Neural cell (in vitro differentiated cells): ENCODE data around the gene SMIM44.

ENCODE experiments used
- EP300 ChIP-seq: fragments of 450-650 bp; conservative IDR thresholded peaks from 2 replicates; pipeline ENCODE4 v1.6.1; 2014; ENCODE audit warnings: antibody characterized with exemption, mild to moderate bottlenecking, moderate library complexity; ENCODE audit not compliant: poor library complexity, severe bottlenecking
- EZH2 ChIP-seq: fragments of 200-600, 300-800 bp; shearing (Covaris generic), sonication (generic); IDR thresholded peaks from 2 replicates; pipeline ENCODE4 v1.6.1; 2014; ENCODE audit warnings: antibody characterized with exemption, low read length, borderline replicate concordance, mild to moderate bottlenecking; ENCODE audit not compliant: insufficient read depth, poor library complexity, severe bottlenecking
- MXI1 ChIP-seq: fragments of 450-650 bp; conservative IDR thresholded peaks from 2 replicates; pipeline ENCODE4 v1.6.1; 2014; ENCODE audit warnings: antibody characterized with exemption, mild to moderate bottlenecking; ENCODE audit not compliant: poor library complexity, severe bottlenecking
- POLR2AphosphoS5 ChIP-seq: IDR thresholded peaks from 2 replicates; pipeline ENCODE4 v1.6.1; 2012
- RAD21 ChIP-seq: fragments of 450-650 bp; conservative IDR thresholded peaks from 2 replicates; pipeline ENCODE4 v1.6.1; 2014; ENCODE audit warnings: antibody characterized with exemption, mild to moderate bottlenecking, moderate library complexity
- TAF1 ChIP-seq: IDR thresholded peaks from 2 replicates; pipeline ENCODE4 v1.6.1; 2012; ENCODE audit warnings: low read depth
- TF ChIP-seq, protein P1 (sequence below): fragments of 450-650 bp; IDR thresholded peaks from 2 replicates; pipeline ENCODE4 v1.5.1; 2014; ENCODE audit warnings: antibody characterized with exemption, mild to moderate bottlenecking, moderate library complexity; ENCODE audit not compliant: poor library complexity, severe bottlenecking
- TF ChIP-seq, protein P2 (sequence below): IDR thresholded peaks from 2 replicates; pipeline ENCODE4 v1.6.1; 2012; ENCODE audit warnings: borderline replicate concordance

DNA sequence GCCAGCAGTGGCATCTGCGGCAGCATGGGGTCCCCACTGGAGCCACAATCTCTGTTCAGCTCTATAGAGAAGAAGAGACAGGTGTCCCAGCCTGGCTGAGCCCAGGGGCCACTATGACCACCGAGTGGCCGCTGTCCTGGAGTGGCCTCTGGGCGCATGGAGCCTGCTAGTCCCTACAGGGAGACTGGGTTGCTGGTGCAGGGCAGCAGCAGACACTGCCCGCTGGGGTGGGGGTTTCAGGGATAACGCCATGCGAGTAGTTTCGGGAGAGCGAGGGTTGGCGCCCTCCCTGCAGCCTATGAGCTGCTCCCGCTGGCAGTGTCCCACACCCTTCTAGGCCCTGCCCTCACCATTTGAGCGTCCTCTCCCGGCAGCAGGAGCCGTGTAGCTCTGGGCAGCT is 44.8 kb upstream of the SMIM44 start:
- TF ChIP-seq, protein P1, sequence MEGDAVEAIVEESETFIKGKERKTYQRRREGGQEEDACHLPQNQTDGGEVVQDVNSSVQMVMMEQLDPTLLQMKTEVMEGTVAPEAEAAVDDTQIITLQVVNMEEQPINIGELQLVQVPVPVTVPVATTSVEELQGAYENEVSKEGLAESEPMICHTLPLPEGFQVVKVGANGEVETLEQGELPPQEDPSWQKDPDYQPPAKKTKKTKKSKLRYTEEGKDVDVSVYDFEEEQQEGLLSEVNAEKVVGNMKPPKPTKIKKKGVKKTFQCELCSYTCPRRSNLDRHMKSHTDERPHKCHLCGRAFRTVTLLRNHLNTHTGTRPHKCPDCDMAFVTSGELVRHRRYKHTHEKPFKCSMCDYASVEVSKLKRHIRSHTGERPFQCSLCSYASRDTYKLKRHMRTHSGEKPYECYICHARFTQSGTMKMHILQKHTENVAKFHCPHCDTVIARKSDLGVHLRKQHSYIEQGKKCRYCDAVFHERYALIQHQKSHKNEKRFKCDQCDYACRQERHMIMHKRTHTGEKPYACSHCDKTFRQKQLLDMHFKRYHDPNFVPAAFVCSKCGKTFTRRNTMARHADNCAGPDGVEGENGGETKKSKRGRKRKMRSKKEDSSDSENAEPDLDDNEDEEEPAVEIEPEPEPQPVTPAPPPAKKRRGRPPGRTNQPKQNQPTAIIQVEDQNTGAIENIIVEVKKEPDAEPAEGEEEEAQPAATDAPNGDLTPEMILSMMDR: no peak
- TF ChIP-seq EP300 (no peak), POLR2AphosphoS5 (no peak), EZH2 (no peak), RAD21 (no peak), TAF1 (no peak), MXI1 (no peak)
- TF ChIP-seq, protein P2, sequence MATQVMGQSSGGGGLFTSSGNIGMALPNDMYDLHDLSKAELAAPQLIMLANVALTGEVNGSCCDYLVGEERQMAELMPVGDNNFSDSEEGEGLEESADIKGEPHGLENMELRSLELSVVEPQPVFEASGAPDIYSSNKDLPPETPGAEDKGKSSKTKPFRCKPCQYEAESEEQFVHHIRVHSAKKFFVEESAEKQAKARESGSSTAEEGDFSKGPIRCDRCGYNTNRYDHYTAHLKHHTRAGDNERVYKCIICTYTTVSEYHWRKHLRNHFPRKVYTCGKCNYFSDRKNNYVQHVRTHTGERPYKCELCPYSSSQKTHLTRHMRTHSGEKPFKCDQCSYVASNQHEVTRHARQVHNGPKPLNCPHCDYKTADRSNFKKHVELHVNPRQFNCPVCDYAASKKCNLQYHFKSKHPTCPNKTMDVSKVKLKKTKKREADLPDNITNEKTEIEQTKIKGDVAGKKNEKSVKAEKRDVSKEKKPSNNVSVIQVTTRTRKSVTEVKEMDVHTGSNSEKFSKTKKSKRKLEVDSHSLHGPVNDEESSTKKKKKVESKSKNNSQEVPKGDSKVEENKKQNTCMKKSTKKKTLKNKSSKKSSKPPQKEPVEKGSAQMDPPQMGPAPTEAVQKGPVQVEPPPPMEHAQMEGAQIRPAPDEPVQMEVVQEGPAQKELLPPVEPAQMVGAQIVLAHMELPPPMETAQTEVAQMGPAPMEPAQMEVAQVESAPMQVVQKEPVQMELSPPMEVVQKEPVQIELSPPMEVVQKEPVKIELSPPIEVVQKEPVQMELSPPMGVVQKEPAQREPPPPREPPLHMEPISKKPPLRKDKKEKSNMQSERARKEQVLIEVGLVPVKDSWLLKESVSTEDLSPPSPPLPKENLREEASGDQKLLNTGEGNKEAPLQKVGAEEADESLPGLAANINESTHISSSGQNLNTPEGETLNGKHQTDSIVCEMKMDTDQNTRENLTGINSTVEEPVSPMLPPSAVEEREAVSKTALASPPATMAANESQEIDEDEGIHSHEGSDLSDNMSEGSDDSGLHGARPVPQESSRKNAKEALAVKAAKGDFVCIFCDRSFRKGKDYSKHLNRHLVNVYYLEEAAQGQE: no peak
